Mucosa of stomach (tissue), 1 donor: ENCODE measurements around the gene ATP13A3.

Experiments
- H3K27me3 ChIP-seq: one replicate; pipeline ENCODE4 v1.7.0; 2013; ENCODE audit warnings: mild to moderate bottlenecking, low read length; ENCODE audit not compliant: control insufficient read depth, insufficient read depth
- H3K36me3 ChIP-seq: one replicate; pipeline ENCODE4 v1.7.0; 2013; ENCODE audit warnings: low read length; ENCODE audit not compliant: control insufficient read depth, insufficient read depth
- H3K4me1 ChIP-seq: one replicate; pipeline ENCODE4 v1.7.0; 2013; ENCODE audit warnings: mild to moderate bottlenecking, low read length; ENCODE audit not compliant: control insufficient read depth, insufficient read depth
- H3K4me3 ChIP-seq: one replicate; pipeline ENCODE4 v1.7.0; 2013; ENCODE audit warnings: low read length
- H3K9ac ChIP-seq: one replicate; pipeline ENCODE4 v1.7.0; 2013; ENCODE audit warnings: mild to moderate bottlenecking, low read length, moderate library complexity
- H3K9me3 ChIP-seq: one replicate; pipeline ENCODE4 v1.7.0; 2013; ENCODE audit warnings: mild to moderate bottlenecking, low read length, moderate library complexity; ENCODE audit not compliant: control insufficient read depth
- donor health status: Pancreatic carcinoma.

The ATP13A3 gene

GRCh38 chr3:194469977-194470376, 16.8 kb downstream of the ATP13A3 start:
- H3K9me3 ChIP-seq = no peaks in the 10 kb centered on the region
- no peak overlapping the region for H3K9ac ChIP-seq
- H3K36me3 ChIP-seq = no peaks in the 10 kb centered on the region
- peaks cover 7% of the 10 kb centered on the region for H3K4me1 ChIP-seq
- H3K4me3 ChIP-seq = no peak overlapping the region
- H3K27me3 ChIP-seq = no peaks in the 10 kb centered on the region

- no peak overlapping the region for H3K9ac ChIP-seq
- no peaks in the 10 kb centered on the region for H3K9me3 ChIP-seq
- peaks cover 7% of the 10 kb centered on the region for H3K4me1 ChIP-seq
- H3K4me3 ChIP-seq = no peak overlapping the region
- H3K36me3 ChIP-seq = no peaks in the 10 kb centered on the region
- no peaks in the 10 kb centered on the region for H3K27me3 ChIP-seq
Measured at GRCh38 chr3:194468086-194468485, 18.7 kb downstream of the ATP13A3 start.

GRCh38 chr3:194466761-194467356, 19.9 kb downstream of the ATP13A3 start:
- H3K9ac ChIP-seq = no peak overlapping the region

GRCh38 chr3:194465920-194466570, 20.8 kb downstream of the ATP13A3 start:
- no peaks in the 10 kb centered on the region for H3K36me3 ChIP-seq
- no peak overlapping the region for H3K9ac ChIP-seq
- H3K9me3 ChIP-seq = no peaks in the 10 kb centered on the region
- H3K27me3 ChIP-seq = no peaks in the 10 kb centered on the region
- no peaks in the 10 kb centered on the region for H3K4me1 ChIP-seq
- H3K4me3 ChIP-seq = no peak overlapping the region

More at GRCh38 chr3:194466761-194467356, 19.9 kb downstream of the ATP13A3 start:
- Histone ChIP-seq H3K27me3 (no peaks in the 10 kb centered on the region), H3K4me3 (no peak overlapping the region), H3K4me1 (peaks cover 6% of the 10 kb centered on the region), H3K9me3 (no peaks in the 10 kb centered on the region), H3K36me3 (no peaks in the 10 kb centered on the region)

GRCh38 chr3:194465246-194465645, 21.6 kb downstream of the ATP13A3 start:
- no peak overlapping the region for H3K4me3 ChIP-seq
- H3K9ac ChIP-seq = no peak overlapping the region
- H3K9me3 ChIP-seq = no peaks in the 10 kb centered on the region
- H3K4me1 ChIP-seq = no peaks in the 10 kb centered on the region
- H3K36me3 ChIP-seq = no peaks in the 10 kb centered on the region
- H3K27me3 ChIP-seq = no peaks in the 10 kb centered on the region

GRCh38 chr3:194464692-194465091, 22.1 kb downstream of the ATP13A3 start:
- Histone ChIP-seq H3K36me3 (no peaks in the 10 kb centered on the region), H3K27me3 (no peaks in the 10 kb centered on the region), H3K9me3 (no peaks in the 10 kb centered on the region), H3K4me1 (no peaks in the 10 kb centered on the region), H3K9ac (no peak overlapping the region), H3K4me3 (no peak overlapping the region)

GRCh38 chr3:194462936-194463335, 23.9 kb downstream of the ATP13A3 start:
- Histone ChIP-seq H3K4me3 (no peak overlapping the region), H3K4me1 (no peaks in the 10 kb centered on the region), H3K27me3 (no peaks in the 10 kb centered on the region), H3K9me3 (no peaks in the 10 kb centered on the region), H3K36me3 (no peaks in the 10 kb centered on the region), H3K9ac (no peak overlapping the region)

- H3K36me3 ChIP-seq = no peaks in the 10 kb centered on the region
- H3K4me1 ChIP-seq = no peaks in the 10 kb centered on the region
- no peak overlapping the region for H3K4me3 ChIP-seq
- no peak overlapping the region for H3K9ac ChIP-seq
- H3K27me3 ChIP-seq = no peaks in the 10 kb centered on the region
- no peaks in the 10 kb centered on the region for H3K9me3 ChIP-seq
Measured at GRCh38 chr3:194460566-194460965, 26.2 kb downstream of the ATP13A3 start.

GRCh38 chr3:194458131-194458530, 28.7 kb downstream of the ATP13A3 start:
- H3K9me3 ChIP-seq = no peaks in the 10 kb centered on the region
- no peaks in the 10 kb centered on the region for H3K36me3 ChIP-seq

GRCh38 chr3:194455481-194455880, 31.3 kb downstream of the ATP13A3 start:
- Histone ChIP-seq H3K9ac (no peak overlapping the region), H3K27me3 (no peaks in the 10 kb centered on the region), H3K9me3 (no peaks in the 10 kb centered on the region), H3K36me3 (no peaks in the 10 kb centered on the region), H3K4me1 (no peaks in the 10 kb centered on the region), H3K4me3 (no peak overlapping the region)

More at GRCh38 chr3:194458131-194458530, 28.7 kb downstream of the ATP13A3 start:
- Histone ChIP-seq H3K4me3 (no peak overlapping the region), H3K27me3 (no peaks in the 10 kb centered on the region), H3K9ac (no peak overlapping the region), H3K4me1 (no peaks in the 10 kb centered on the region)

- Histone ChIP-seq H3K9ac (no peak overlapping the region), H3K27me3 (no peaks in the 10 kb centered on the region), H3K4me1 (peaks cover 4% of the 10 kb centered on the region), H3K4me3 (no peak overlapping the region), H3K36me3 (no peaks in the 10 kb centered on the region), H3K9me3 (no peaks in the 10 kb centered on the region)
Measured at GRCh38 chr3:194450341-194450740, 36.5 kb downstream of the ATP13A3 start.

GRCh38 chr3:194449913-194450312, 36.9 kb downstream of the ATP13A3 start:
- no peaks in the 10 kb centered on the region for H3K9me3 ChIP-seq
- H3K4me1 ChIP-seq = peaks cover 9% of the 10 kb centered on the region
- H3K27me3 ChIP-seq = no peaks in the 10 kb centered on the region
- no peak overlapping the region for H3K9ac ChIP-seq
- no peaks in the 10 kb centered on the region for H3K36me3 ChIP-seq
- no peak overlapping the region for H3K4me3 ChIP-seq
